ENCODE results near the gene RAP1GAP.
A peak's percentile ranks its signal among the peaks of the same experiment; 100 is the strongest.

The RAP1GAP gene

GRCh38 chr1:21586846-21587601 is 82.1 kb downstream of the RAP1GAP start:
- H3K4ac ChIP-seq (ENCODE audit: low read depth, low read length): no peak overlapping the region
- H3K79me2 ChIP-seq (ENCODE audit: control insufficient read depth, insufficient read depth, low read length): no peaks in the 10 kb centered on the region
- no peak overlapping the region for H3K9ac ChIP-seq (ENCODE audit: low read length)
- no peaks in the 10 kb centered on the region for H3K36me3 ChIP-seq (ENCODE audit: control insufficient read depth, insufficient read depth, low read length)
- no peak overlapping the region for H2AK5ac ChIP-seq (ENCODE audit: low read length)
- H4K8ac ChIP-seq (ENCODE audit: low read depth, low read length): no peak overlapping the region
- H2BK120ac ChIP-seq (ENCODE audit: low read depth, low read length): no peak overlapping the region
- no CpG with 5 or more reads among the region's 24 CpGs for WGBS (ENCODE audit: extremely low coverage, insufficient coverage, low lambda C conversion rate)
- peak overlapping the region; percentile 49 for H3K56ac ChIP-seq (ENCODE audit: low read length)
- DNase-seq: peak; percentile 67
- H3K4me3 ChIP-seq (ENCODE audit: low read length): no peak overlapping the region
- H3K27me3 ChIP-seq (ENCODE audit: insufficient read depth, low read length, poor library complexity): no peaks in the 10 kb centered on the region
- H3K79me1 ChIP-seq (ENCODE audit: low read length): no peaks in the 10 kb centered on the region
- no peak overlapping the region for H3K27ac ChIP-seq (ENCODE audit: low read depth, low read length)
- H3K4me1 ChIP-seq (ENCODE audit: control insufficient read depth, low read depth, low read length): peaks cover 3% of the 10 kb centered on the region
- H4K5ac ChIP-seq (ENCODE audit: low read length): no peak overlapping the region
- H3K4me2 ChIP-seq (ENCODE audit: low read length): no peak overlapping the region
- no peak overlapping the region for H3K18ac ChIP-seq (ENCODE audit: low read length)
- H3K23ac ChIP-seq (ENCODE audit: low read length): peak overlapping the region; percentile 80
- no peak overlapping the region for H2BK15ac ChIP-seq (replicated peaks; ENCODE audit: low read depth)
- no peak overlapping the region for H2BK5ac ChIP-seq (ENCODE audit: low read length)

GRCh38 chr1:21586222-21586621 is 82.9 kb downstream of the RAP1GAP start:
- no peak overlapping the region for H2AK5ac ChIP-seq (ENCODE audit: low read length)
- H2BK120ac ChIP-seq (ENCODE audit: low read depth, low read length): no peak overlapping the region
- H3K9ac ChIP-seq (ENCODE audit: low read length): no peak overlapping the region
- no peak overlapping the region for H2BK15ac ChIP-seq (replicated peaks; ENCODE audit: low read depth)
- H4K8ac ChIP-seq (ENCODE audit: low read depth, low read length): no peak overlapping the region
- no peaks in the 10 kb centered on the region for H3K36me3 ChIP-seq (ENCODE audit: control insufficient read depth, insufficient read depth, low read length)
- no peaks in the 10 kb centered on the region for H3K79me1 ChIP-seq (ENCODE audit: low read length)
- H3K27me3 ChIP-seq (ENCODE audit: insufficient read depth, low read length, poor library complexity): no peaks in the 10 kb centered on the region
- no peak overlapping the region for H3K4ac ChIP-seq (ENCODE audit: low read depth, low read length)
- peak overlapping the region; percentile 80 for H3K23ac ChIP-seq (ENCODE audit: low read length)
- no peak overlapping the region for H3K27ac ChIP-seq (ENCODE audit: low read depth, low read length)
- no peak overlapping the region for H3K18ac ChIP-seq (ENCODE audit: low read length)
- no peak overlapping the region for H3K4me3 ChIP-seq (ENCODE audit: low read length)
- no peak overlapping the region for H4K5ac ChIP-seq (ENCODE audit: low read length)
- H3K4me1 ChIP-seq (ENCODE audit: control insufficient read depth, low read depth, low read length): peaks cover 3% of the 10 kb centered on the region
- no peaks in the 10 kb centered on the region for H3K79me2 ChIP-seq (ENCODE audit: control insufficient read depth, insufficient read depth, low read length)
- H3K4me2 ChIP-seq (ENCODE audit: low read length): no peak overlapping the region
- peak overlapping the region; percentile 42 for H3K56ac ChIP-seq (ENCODE audit: low read length)
- DNase-seq: no peak
- H2BK5ac ChIP-seq (ENCODE audit: low read length): no peak overlapping the region
- WGBS (ENCODE audit: extremely low coverage, insufficient coverage, low lambda C conversion rate): no CpG with 5 or more reads among the region's 12 CpGs

- H3K4me3 ChIP-seq (ENCODE audit: low read length): no peak overlapping the region
- H3K18ac ChIP-seq (ENCODE audit: low read length): no peak overlapping the region
- H4K5ac ChIP-seq (ENCODE audit: low read length): no peak overlapping the region
- H2BK15ac ChIP-seq (replicated peaks; ENCODE audit: low read depth): no peak overlapping the region
- no peak overlapping the region for H4K8ac ChIP-seq (ENCODE audit: low read depth, low read length)
- no peak overlapping the region for H3K4me2 ChIP-seq (ENCODE audit: low read length)
- H3K4me1 ChIP-seq (ENCODE audit: control insufficient read depth, low read depth, low read length): peaks cover 3% of the 10 kb centered on the region
- H2BK120ac ChIP-seq (ENCODE audit: low read depth, low read length): no peak overlapping the region
- peak overlapping the region; percentile 35 for H2BK5ac ChIP-seq (ENCODE audit: low read length)
- H2AK5ac ChIP-seq (ENCODE audit: low read length): peak overlapping the region; percentile 51
- no peak for DNase-seq
- no peaks in the 10 kb centered on the region for H3K79me2 ChIP-seq (ENCODE audit: control insufficient read depth, insufficient read depth, low read length)
- H3K27ac ChIP-seq (ENCODE audit: low read depth, low read length): no peak overlapping the region
- no peak overlapping the region for H3K4ac ChIP-seq (ENCODE audit: low read depth, low read length)
- H3K27me3 ChIP-seq (ENCODE audit: insufficient read depth, low read length, poor library complexity): no peaks in the 10 kb centered on the region
- no peak overlapping the region for H3K56ac ChIP-seq (ENCODE audit: low read length)
- no peak overlapping the region for H3K9ac ChIP-seq (ENCODE audit: low read length)
- no peaks in the 10 kb centered on the region for H3K36me3 ChIP-seq (ENCODE audit: control insufficient read depth, insufficient read depth, low read length)
- no peaks in the 10 kb centered on the region for H3K79me1 ChIP-seq (ENCODE audit: low read length)
- WGBS (ENCODE audit: extremely low coverage, insufficient coverage, low lambda C conversion rate): no CpG with 5 or more reads among the region's 9 CpGs
- no peak overlapping the region for H3K23ac ChIP-seq (ENCODE audit: low read length)
Measured at GRCh38 chr1:21585037-21585436, 84.1 kb downstream of the RAP1GAP start.

GRCh38 chr1:21584096-21584495 is 85.1 kb downstream of the RAP1GAP start:
- no peak overlapping the region for H2AK5ac ChIP-seq (ENCODE audit: low read length)
- H3K79me2 ChIP-seq (ENCODE audit: control insufficient read depth, insufficient read depth, low read length): no peaks in the 10 kb centered on the region
- WGBS (ENCODE audit: extremely low coverage, insufficient coverage, low lambda C conversion rate): no CpG with 5 or more reads among the region's 10 CpGs
- no peak overlapping the region for H2BK5ac ChIP-seq (ENCODE audit: low read length)
- no peak for DNase-seq
- no peak overlapping the region for H4K5ac ChIP-seq (ENCODE audit: low read length)
- H3K23ac ChIP-seq (ENCODE audit: low read length): no peak overlapping the region
- no peaks in the 10 kb centered on the region for H3K79me1 ChIP-seq (ENCODE audit: low read length)
- H3K18ac ChIP-seq (ENCODE audit: low read length): no peak overlapping the region
- H3K4me1 ChIP-seq (ENCODE audit: control insufficient read depth, low read depth, low read length): peaks cover 3% of the 10 kb centered on the region
- H3K4ac ChIP-seq (ENCODE audit: low read depth, low read length): no peak overlapping the region
- H2BK120ac ChIP-seq (ENCODE audit: low read depth, low read length): no peak overlapping the region
- no peak overlapping the region for H3K4me2 ChIP-seq (ENCODE audit: low read length)
- H3K27ac ChIP-seq (ENCODE audit: low read depth, low read length): no peak overlapping the region
- H3K9ac ChIP-seq (ENCODE audit: low read length): no peak overlapping the region
- H3K56ac ChIP-seq (ENCODE audit: low read length): no peak overlapping the region
- no peak overlapping the region for H4K8ac ChIP-seq (ENCODE audit: low read depth, low read length)
- no peaks in the 10 kb centered on the region for H3K27me3 ChIP-seq (ENCODE audit: insufficient read depth, low read length, poor library complexity)
- no peak overlapping the region for H3K4me3 ChIP-seq (ENCODE audit: low read length)
- no peak overlapping the region for H2BK15ac ChIP-seq (replicated peaks; ENCODE audit: low read depth)
- no peaks in the 10 kb centered on the region for H3K36me3 ChIP-seq (ENCODE audit: control insufficient read depth, insufficient read depth, low read length)

- H2BK5ac ChIP-seq (ENCODE audit: low read length): no peak overlapping the region
- no peaks in the 10 kb centered on the region for H3K79me1 ChIP-seq (ENCODE audit: low read length)
- DNase-seq: no peak
- no peak overlapping the region for H3K27ac ChIP-seq (ENCODE audit: low read depth, low read length)
- H3K4me3 ChIP-seq (ENCODE audit: low read length): no peak overlapping the region
- H3K79me2 ChIP-seq (ENCODE audit: control insufficient read depth, insufficient read depth, low read length): no peaks in the 10 kb centered on the region
- H4K8ac ChIP-seq (ENCODE audit: low read depth, low read length): no peak overlapping the region
- H3K23ac ChIP-seq (ENCODE audit: low read length): no peak overlapping the region
- H3K36me3 ChIP-seq (ENCODE audit: control insufficient read depth, insufficient read depth, low read length): no peaks in the 10 kb centered on the region
- H2BK120ac ChIP-seq (ENCODE audit: low read depth, low read length): no peak overlapping the region
- H3K56ac ChIP-seq (ENCODE audit: low read length): no peak overlapping the region
- no peaks in the 10 kb centered on the region for H3K27me3 ChIP-seq (ENCODE audit: insufficient read depth, low read length, poor library complexity)
- H3K4me2 ChIP-seq (ENCODE audit: low read length): no peak overlapping the region
- no peak overlapping the region for H3K18ac ChIP-seq (ENCODE audit: low read length)
- no peak overlapping the region for H2BK15ac ChIP-seq (replicated peaks; ENCODE audit: low read depth)
- H3K4ac ChIP-seq (ENCODE audit: low read depth, low read length): no peak overlapping the region
- WGBS (ENCODE audit: extremely low coverage, insufficient coverage, low lambda C conversion rate): no CpG with 5 or more reads among the region's 3 CpGs
- H2AK5ac ChIP-seq (ENCODE audit: low read length): no peak overlapping the region
- no peak overlapping the region for H4K5ac ChIP-seq (ENCODE audit: low read length)
- H3K9ac ChIP-seq (ENCODE audit: low read length): no peak overlapping the region
- H3K4me1 ChIP-seq (ENCODE audit: control insufficient read depth, low read depth, low read length): no peaks in the 10 kb centered on the region
Measured at GRCh38 chr1:21579791-21580190, 89.4 kb downstream of the RAP1GAP start.

GRCh38 chr1:21577933-21578332 is 91.2 kb downstream of the RAP1GAP start:
- Histone ChIP-seq H3K4me3 (ENCODE audit: low read length) (no peak overlapping the region), H3K56ac (ENCODE audit: low read length) (peak overlapping the region; percentile 34), H2AK5ac (ENCODE audit: low read length) (no peak overlapping the region)

More at GRCh38 chr1:21577933-21578332, 91.2 kb downstream of the RAP1GAP start:
- Histone ChIP-seq H3K9ac (ENCODE audit: low read length) (no peak overlapping the region), H3K79me1 (ENCODE audit: low read length) (no peaks in the 10 kb centered on the region), H3K27ac (ENCODE audit: low read depth, low read length) (no peak overlapping the region), H3K27me3 (ENCODE audit: insufficient read depth, low read length, poor library complexity) (no peaks in the 10 kb centered on the region), H3K18ac (ENCODE audit: low read length) (no peak overlapping the region), H4K8ac (ENCODE audit: low read depth, low read length) (no peak overlapping the region), H3K4ac (ENCODE audit: low read depth, low read length) (no peak overlapping the region), H3K79me2 (ENCODE audit: control insufficient read depth, insufficient read depth, low read length) (no peaks in the 10 kb centered on the region), H2BK120ac (ENCODE audit: low read depth, low read length) (no peak overlapping the region), H4K5ac (ENCODE audit: low read length) (no peak overlapping the region), H2BK5ac (ENCODE audit: low read length) (no peak overlapping the region), H3K4me1 (ENCODE audit: control insufficient read depth, low read depth, low read length) (peaks cover 2% of the 10 kb centered on the region), H2BK15ac (replicated peaks; ENCODE audit: low read depth) (no peak overlapping the region), H3K4me2 (ENCODE audit: low read length) (no peak overlapping the region), H3K23ac (ENCODE audit: low read length) (no peak overlapping the region), H3K36me3 (ENCODE audit: control insufficient read depth, insufficient read depth, low read length) (no peaks in the 10 kb centered on the region)
- no peak for DNase-seq
- no CpG with 5 or more reads among the region's 9 CpGs for WGBS (ENCODE audit: extremely low coverage, insufficient coverage, low lambda C conversion rate)
